NCI-H2107 treated with DMSO at 0.1 percent for 48 hours (cell line): ENCODE data around the gene SLC9A9.

ENCODE experiments used
- DNase-seq: peaks from one replicate; lab custom pipeline; 2025; ENCODE audit not compliant: unreplicated experiment; lab: John Stamatoyannopoulos, UW

Gene SLC9A9

DNA sequence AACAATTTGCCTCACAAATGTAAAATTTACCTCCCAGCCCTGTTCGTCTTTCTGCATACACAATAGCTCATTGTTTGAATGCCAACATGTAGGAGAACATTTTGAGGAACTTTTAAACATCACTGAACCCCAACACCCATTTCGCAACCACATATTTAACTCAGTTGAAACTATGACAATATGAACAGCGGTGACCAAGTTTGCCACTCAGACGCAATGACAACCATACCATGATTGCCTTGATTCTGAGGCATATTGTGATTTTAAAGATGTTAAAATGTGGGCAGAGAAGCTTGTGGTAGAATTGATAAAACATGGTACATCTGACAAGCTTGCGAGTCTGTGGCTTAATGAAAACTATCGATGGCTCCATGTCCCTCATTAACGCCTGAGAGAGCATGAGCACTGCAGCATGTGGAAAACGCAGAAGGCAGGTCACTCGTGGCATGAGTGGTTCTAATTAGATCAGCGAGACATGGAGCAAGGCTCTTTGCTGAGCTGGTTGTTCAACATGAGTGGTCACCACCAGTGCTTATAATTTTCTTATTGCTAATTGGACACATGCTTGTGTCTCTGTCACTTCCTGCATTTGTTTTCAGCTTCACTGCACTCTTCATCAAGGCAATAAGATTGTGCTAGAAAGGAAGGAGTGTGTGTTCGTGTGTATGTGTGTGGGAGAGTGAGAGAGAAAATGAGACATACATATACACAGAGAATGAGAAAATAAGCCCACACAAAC lies 611.9 kb downstream of the SLC9A9 start:
- DNase-seq = no peak

DNA sequence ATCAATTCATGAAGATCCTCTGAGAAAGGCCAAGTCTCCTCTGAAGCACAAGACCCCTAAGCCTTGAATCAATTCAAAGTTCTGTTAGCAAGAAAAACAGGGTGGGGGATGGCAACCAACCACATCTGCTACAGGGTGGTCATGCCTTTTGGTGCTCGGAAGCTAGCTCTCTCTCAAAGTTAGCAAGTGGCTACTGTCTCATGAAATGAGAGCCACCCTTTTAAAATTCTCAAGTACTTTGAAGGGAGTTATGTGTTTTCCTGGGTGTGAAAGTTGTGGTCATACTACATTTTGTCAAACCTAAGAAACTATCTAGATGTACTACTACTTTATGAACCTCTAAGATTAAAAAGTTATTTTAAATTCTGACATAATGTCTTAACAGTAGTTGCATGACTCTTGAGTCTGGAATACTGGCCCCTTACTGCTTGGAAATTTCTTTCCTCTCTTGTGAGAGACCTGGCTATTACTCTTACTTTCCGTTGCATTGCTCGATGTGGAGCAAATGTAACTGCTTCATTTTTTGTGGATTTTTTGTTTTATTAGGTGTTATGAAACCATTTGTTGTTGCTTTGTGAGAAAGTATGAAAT lies 612.6 kb downstream of the SLC9A9 start:
- no peak for DNase-seq

DNA sequence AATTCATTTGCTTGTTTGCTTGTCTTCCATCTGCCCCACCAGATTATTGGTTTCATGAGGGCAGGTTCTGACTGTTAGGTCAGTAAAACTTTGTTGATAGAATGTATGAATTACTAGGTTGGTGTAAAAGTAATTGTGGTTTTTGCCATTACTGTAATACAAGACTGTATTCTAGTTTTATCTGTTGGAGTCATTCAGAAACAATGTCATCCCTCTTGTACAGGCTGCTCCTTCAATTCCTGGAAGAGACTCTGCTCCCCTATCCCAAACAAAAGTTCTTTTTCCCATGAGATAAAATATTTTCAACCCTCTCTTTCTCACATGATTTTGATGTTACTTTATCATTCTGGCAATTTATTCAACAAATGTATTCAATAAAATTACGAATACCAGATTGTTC lies 613.7 kb downstream of the SLC9A9 start:
- DNase-seq = no peak

DNA sequence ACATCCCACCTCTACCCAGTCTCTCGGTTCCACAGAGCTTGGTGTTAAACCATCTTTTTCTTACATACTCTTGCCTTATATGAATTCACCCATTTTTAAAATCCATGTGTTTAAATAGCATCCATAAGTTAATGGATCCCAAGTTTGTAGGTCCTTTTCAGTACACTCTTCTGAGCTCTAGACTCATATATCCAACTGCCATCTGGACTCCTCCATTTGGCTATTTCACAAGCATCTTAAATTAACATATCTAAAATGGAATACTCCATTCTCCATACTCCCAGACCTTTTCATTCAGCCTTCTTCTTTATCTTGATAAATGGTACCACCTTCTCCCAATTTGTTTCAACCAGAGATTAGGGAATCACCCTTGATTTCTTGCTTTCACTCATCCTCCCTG lies 615.3 kb downstream of the SLC9A9 start:
- no peak for DNase-seq

DNA sequence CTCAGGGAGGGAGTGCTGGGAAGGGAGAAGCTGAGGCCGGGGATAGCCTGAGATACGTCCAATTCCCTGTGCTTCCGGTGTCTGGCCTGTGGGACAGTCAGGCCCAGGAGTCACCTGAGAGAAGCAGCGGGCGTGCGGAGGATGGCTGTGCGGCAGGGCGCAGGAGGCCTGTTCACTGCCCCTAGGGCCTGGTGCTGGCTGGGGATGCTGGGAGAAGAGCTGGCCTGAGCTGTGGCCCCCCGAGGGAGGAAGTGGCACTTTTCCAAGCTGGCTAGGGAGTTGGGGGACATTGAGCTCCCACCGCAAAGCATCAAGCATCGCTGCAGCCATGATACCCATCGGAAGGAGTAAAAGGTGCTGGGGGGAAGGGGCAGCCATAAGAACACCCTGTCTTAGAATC lies 619.9 kb downstream of the SLC9A9 start:
- no peak for DNase-seq

DNA sequence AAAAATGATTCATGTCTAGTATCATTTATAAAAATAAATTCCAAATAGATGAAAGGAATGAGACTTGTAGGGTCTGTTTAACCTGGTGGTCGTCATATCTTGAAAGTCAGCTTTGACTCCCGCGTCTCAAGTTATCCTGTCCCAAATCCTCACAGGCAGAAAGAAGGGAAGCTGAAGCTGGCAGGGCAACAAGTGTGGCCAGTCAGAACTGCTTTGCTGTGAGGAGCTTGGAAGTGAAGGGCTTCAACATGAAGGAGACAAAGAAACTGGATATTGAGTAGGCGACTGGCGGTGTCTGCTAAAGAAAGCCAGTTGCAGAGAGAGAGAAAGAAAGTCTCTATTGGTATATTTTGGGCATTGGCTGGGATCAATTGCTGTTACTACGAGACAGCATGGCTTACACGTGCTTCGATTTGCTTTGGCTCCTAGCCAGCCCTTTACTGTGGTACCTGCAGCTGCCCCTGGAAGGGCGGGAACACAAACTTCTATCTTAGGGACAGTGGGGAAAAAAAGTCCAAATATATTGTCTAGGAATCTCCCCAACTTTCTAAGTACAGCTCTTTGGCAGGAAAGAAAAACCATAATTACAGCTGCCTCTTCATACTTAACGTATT lies 621.5 kb downstream of the SLC9A9 start:
- DNase-seq = no peak

DNA sequence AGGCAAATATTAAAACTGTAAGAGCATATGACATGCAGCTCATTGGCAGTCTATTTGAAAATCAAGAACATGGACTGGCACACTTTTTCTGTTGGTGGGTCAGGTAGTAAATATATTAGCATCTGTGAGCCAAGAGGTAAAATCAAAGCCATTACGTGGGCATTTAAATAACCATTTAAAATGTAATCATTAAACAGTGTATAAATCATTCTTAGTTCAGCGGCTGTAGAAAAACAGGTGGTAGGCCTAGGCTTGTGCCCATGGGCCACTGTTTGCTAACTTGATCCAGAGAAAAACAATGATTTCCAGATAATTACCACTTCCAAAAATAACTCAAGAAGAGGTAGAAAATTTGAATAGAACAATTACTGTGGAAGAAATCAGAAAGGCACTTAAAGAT lies 623.6 kb downstream of the SLC9A9 start:
- DNase-seq = no peak

DNA sequence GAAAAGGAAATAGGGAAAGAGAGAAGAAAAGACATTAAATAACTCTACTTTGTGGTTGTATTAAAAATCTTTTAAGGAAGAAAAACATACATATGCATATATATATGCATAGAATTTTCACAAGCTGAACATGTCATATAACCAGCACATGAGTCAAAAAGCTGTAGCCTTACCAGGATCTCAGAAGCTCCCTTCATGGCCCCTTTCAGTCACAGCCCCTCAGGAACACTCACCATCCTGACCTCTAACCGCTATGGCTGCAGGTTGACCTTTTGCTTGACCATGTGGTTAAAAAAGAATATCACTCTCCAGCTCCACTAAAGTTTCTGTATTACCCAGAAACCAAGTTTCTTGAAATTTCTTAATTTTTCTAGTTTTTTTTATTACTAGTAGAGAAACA lies 625.3 kb downstream of the SLC9A9 start:
- no peak for DNase-seq

DNA sequence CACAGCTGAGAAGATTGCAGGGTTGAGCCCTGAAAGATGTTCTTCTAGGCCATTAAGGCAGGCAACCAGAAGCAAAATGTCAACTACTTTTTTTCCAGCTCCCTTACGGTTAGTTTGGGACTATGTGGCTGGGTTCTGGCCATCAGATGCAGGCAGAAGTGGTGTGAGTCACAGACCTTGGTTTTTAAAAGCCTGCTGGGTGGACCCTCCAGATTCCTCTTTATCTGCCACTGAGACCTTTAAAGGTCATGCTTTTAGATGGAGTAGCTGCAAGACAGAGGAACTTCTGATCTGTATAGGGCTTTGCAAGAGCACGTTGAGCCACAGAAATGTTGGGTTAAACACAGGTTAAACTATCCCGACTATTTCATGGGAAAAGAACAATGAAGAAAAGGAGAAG lies 625.8 kb downstream of the SLC9A9 start:
- no peak for DNase-seq

DNA sequence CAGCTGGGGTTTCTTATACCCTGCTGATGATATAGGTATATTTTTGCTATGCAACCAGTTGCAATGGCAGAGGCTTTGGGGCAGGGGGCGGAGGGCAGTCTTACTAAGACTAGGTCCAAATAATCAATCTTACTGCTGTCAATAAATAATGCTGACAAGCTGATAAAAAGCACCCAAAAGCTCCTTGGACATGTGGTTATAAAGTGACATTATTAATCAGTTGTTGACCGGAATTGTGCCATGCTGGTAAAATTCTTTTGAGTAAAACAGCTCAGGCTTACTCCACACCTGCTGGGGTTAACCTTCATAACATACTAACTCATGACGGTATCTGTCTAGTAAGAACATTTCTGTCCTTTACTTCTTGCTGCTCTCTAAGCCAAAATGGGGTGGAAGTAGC lies 626.8 kb downstream of the SLC9A9 start:
- DNase-seq = no peak

DNA sequence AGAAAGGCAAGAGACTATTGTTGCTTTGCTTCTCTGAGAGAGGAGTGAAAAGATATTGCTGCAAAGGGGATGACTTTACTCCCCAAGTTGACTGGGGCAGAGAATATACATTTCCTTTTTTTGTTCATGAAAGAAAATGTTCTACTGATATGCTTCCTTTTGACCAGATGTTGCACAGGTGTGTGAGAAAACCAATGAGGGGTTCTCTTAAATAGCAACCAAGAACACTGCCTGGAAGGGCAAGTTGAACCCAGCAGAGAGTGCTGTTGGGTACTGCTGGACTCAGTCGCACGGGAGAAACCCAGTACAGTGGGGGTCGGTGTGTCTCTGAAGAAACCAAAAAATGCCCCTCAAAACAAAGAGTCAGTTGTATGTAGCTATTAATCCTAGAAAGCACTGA lies 627.5 kb downstream of the SLC9A9 start:
- no peak for DNase-seq

DNA sequence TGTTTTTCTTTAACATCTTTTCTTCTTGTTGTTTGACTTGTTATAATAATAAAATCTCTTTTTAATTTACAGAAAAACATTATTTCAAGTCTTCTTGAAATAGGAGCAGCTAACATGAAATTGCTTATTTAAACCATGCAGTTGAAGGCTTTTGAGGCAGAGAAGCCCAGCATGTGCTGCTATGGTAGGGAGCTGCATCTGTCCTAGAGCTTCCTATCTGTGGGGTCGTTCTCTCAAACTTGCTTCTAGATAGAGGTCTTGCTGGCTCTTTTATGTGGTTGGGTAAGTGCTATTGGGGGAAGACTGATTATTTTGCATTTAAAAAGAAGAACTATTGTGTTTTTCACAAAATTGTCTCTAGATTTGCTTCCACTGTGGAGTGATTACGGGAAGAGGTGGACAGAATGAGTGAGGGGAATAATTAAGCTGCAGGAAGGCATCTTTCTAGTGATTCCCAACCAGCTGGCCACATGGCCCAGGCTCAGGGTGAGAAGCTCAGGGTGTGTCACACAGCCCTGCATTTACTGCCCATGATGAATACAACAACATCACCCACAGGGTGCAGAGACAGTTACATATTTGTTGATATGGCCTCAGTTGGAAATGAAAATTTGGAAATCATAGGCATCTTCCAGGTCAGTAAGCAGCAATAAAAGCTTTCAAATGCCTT lies 630.0 kb downstream of the SLC9A9 start:
- no peak for DNase-seq

DNA sequence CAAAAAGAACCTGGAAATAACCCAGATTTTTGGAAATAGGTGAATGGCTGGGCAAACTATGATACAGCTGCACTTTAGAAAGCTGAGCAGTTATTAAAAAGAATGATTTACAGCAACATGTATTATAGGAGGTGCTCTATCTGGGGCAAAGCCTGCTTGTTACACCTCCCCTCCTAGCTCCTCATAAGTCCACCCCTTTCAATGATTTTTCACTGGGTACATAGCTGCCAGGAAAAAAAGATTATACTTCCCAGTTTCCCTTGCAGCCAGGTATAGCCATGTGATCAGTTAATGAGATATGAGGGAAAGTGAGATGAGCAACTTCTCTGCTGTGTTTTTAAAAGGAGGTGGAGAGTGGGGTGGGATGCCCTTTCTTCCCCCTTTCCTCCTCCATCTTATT lies 631.0 kb downstream of the SLC9A9 start:
- DNase-seq = no peak

DNA sequence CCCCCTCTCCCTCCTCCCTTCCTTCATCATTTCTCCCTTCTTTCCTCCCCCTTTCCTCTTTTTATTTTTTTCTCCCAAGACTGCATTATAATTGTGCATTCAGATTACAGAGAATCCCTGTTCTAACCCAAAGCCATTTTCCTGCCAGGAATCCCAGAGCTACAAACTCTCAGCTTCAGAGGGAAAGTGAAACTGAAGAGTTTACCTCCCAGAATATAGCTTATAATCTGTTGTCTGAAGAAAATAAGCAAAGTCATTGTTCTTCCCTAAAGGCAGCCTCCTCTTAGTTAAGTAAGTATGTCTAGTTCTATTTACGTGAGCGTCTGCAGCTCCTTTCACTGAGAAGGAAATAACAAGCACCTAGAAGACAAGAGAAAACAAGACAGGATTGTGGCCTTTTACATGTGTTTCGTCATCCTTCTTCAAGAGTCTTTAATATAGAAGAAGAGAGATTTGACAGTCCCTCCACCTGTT lies 631.5 kb downstream of the SLC9A9 start:
- DNase-seq = no peak
